Right renal pelvis (tissue), 4 donors: Measurements from ENCODE around the gene CFAP20DC. TPM values are rescaled to one million over a fixed set of nuclear protein-coding genes. Genes with fewer than 3 reads are reported as not detected.
A peak's percentile ranks its signal among the peaks of the same experiment; 100 is the strongest.

Source experiments
- DNase-seq, 4 donors: peaks; one replicate each; pipeline ENCODE4 v3.0.0-alpha.2; 2013; ENCODE audit warnings: low read depth in 4 of 4, low spot score in 3 of 4, missing footprints in 1 of 4
- polyA plus RNA-seq, 4 donors: library from polyadenylated mRNA; unstranded; fragments of 120-200 nt; gene quantifications; one replicate each; pipeline ENCODE4 v1.2.1, GENCODE V29; 2013; ENCODE audit not compliant: insufficient read length in 4 of 4

The CFAP20DC gene
- polyA plus RNA-seq, 4 donors: 3.5 to 5.3 (median 4.5) TPM

GRCh38 chr3:59027607-59028006, 22.2 kb downstream of the CFAP20DC start:
- DNase-seq: no peak

DNA sequence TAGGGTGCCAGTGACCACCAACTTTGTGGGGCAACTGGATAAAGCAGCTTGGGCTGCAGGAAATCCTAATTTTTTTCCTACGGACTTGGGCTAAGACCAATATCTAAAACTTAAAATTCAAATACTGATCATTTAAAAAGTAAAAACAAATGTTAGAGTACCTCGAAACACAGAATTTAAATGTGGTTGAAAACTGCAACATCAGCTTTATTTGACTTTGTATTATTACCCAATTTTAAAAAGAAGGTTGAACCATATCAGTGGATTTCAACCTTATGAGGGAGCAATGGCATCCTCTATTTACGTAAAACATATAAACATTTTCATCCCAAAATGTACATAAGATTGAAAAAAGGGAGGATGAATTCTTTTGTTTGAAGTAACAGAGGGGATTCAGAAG, 26.2 kb downstream of the CFAP20DC start:
- no peak for DNase-seq

GRCh38 chr3:59017617-59017984, 32.2 kb downstream of the CFAP20DC start:
- no peak for DNase-seq

DNA sequence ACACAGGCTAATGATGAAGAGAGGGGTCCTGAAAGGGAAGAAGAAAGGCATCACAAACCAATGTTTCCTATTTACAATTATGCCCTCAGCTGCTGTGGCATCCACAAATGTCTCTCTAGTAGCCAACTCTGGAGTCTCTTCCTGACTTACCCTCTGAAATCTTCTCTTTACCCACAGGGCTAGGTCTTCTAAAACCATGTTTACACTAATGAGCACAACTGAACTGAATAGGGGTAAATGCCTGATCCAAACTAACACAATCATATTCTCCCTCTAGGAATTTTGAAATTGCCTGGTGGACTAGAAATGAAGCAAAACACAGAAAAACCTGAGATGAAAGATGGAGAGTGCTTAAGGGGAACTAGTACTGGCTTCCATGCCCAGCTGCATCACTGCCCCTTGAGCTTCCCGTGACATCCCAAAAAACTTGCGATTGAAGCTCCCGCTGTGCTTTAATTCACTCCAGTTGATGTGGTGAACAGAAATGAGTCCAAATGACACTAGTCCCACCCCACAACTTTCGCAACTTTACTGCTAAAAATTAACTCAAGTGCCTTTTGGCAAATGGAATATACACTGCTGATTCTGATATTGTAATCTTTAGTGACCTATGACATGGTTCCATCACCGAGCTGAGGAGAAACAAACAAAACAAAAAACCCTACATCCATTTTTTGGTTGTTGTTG, 32.8 kb downstream of the CFAP20DC start:
- no peak for DNase-seq

DNA sequence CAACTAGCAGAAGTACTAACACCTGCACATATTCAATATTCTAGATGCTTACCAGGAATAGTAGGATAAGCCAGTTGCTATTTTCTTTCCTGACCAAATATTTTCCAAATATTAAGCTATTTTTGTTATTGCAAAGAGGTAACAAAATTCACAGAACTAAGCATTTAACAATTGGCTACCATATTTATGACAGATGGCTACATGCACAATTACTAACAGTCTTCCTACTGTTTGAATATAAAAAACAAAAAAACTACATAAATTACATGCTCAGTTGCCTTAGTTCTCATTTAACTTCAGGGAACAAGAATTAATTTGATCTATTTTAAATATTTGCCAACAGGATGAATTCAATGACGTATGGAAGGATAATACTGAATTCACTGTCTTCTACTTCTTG, 36.2 kb downstream of the CFAP20DC start:
- DNase-seq: no peak

GRCh38 chr3:59006634-59007517, 42.9 kb downstream of the CFAP20DC start:
- DNase-seq: no peak

- no peak for DNase-seq
These were observed 48.1 kb downstream of the CFAP20DC start for GRCh38 chr3:59001675-59002074.

GRCh38 chr3:58999774-59000160, 50.1 kb downstream of the CFAP20DC start:
- no peak for DNase-seq

- no peak for DNase-seq
These were observed 50.6 kb downstream of the CFAP20DC start for GRCh38 chr3:58999134-58999773.

DNA sequence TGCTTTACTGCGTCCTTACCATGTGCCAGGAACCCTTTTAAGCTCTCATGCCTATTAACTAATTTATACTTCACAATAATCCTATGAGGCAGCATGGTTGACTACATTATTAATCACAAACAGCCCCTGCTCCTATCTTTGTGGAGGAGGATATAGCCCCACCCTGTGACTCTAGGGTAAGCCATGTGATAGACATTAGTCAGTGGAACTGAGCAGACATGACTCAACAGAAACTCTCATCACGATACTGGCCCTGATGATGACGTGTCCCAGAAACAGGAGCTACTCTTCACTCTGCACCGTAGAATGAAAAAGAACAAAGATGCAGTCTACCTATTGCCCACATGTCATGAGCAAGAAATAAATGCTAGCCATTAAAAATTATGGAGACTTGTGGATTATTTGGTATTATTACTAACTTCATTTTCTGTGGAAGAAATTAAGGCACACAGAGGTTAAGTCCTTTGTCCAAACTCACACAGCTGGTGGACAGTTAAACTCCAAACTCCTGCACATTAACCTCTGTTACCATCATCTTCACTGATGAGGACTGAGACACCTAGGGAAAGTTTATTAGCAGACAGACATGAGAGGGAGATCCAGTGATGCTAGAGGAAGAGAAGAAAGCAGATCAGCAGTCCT, 51.2 kb downstream of the CFAP20DC start:
- no peak for DNase-seq

DNA sequence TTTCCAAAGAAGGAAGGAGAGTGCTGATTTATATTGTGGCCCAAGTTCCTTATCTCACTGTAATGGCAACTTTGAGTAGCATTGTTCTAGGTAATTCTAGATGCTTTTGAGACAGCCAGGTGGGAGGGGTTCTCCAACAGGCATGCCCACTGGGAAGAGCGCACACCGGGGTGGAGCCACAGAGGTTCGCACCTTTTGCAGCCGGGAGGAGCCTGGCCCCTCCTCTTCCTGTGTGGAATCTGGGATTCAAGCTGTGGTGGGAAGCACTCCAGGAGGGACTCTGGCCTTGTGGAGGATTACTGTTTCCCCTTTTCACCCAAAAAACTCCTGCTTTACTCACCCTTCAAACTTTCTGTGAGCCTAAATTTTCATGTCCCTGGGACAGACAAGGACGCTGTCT, 53.1 kb downstream of the CFAP20DC start:
- DNase-seq: no peak

DNA sequence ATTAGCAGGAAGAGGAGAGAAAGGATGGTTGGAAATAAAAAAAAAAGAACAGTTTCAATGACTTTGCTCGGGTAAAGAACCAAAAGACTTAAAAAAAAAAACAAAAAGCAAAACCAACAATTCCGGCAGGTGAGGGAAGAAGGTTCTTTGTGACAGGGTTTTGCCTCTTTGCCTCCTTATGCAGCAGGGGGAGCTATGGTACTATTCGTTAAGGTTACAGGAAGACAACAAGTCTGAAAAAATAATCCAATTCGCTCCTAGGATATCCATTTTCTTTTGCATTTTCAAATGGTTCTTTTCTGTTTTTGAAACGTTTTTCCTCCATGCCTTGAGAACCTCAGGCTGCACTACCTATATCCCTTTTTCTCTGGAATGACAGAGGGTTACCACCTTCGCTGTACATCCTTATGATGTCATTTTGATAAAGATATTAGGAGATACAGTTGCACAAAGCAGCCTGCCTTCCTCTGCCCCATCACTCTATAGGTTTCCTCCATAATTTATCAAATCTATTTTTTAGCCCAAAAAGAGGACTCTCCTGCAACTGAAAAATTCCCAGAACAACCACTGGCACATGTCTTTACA, 55.0 kb downstream of the CFAP20DC start:
- peak; percentile 31 to 52 (median 50) for DNase-seq

DNA sequence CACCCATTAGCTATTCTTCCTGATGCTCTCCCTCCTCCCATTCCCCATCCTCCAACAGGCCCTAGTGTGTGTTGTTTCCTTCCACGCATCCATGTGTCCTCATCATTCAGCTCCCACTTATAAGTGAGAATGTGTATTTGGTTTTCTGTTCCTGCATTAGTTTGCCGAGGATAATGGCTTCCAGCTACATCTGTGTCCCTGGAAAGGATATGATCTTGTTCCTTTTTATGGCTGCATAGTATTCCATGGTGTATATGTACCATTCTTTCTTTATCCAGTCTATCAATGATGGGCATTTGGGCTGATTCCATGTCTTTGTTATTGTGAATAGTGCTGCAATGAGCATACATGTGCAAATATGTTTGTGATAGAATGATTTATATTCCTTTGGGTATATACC, 56.3 kb downstream of the CFAP20DC start:
- no peak for DNase-seq

DNA sequence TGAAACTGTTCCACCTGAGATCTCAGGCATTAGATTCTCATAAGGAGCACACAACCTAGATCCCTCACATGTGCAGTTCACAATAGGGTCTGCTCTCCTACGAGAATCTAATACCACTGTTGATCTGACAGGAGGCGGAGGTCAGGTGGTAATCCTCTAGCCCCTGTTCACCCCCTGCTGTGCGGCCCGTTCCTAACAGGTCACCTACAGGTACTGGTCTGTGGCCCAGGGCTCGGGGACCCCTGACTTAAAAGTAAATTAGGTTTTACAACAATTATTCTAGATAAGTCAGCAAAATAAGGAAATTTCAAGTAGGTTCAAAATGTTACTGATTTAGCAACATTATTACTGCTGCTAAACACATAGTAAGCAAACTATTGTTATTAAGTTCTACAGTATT, 58.2 kb downstream of the CFAP20DC start:
- DNase-seq: no peak

GRCh38 chr3:58991026-58991425, 58.8 kb downstream of the CFAP20DC start:
- DNase-seq: no peak

DNA sequence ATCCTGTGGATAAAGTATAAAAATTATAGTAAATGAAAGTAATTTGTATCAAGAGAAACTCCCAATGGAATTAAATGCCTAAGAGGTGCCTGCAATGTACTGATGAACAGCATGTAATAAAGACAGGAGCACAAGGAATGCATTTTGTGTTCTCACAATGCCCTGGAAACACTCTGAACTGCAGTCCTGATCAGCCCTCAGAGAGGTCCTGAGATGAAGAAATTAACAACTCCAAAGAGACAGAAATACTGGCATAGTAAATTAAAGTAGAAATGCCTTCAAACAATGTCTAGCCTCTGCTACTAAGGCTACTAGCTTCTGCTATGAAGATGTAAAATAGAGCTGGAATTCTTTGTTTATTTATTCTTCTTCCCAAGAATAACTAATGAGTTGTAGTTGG, 59.9 kb downstream of the CFAP20DC start:
- DNase-seq: no peak

DNA sequence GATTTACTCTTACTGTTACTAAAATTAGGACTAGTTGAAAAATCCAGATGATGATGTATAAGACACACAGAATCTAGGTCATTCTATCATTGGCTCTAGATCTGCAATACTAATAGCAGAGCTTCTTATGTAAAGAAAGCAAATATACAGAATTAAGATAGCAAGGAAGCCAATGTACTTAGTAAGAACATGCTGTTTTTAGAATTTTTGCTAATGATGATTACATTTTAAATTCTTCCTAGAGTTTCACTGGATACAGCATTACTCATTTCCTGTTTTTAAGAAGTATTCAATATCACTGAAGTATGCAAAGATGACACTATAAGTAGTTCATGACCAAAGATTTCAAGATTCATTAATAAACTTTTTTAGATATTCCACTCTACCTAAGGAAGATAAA, 60.7 kb downstream of the CFAP20DC start:
- DNase-seq: no peak

GRCh38 chr3:58988041-58988440, 61.8 kb downstream of the CFAP20DC start:
- no peak for DNase-seq

DNA sequence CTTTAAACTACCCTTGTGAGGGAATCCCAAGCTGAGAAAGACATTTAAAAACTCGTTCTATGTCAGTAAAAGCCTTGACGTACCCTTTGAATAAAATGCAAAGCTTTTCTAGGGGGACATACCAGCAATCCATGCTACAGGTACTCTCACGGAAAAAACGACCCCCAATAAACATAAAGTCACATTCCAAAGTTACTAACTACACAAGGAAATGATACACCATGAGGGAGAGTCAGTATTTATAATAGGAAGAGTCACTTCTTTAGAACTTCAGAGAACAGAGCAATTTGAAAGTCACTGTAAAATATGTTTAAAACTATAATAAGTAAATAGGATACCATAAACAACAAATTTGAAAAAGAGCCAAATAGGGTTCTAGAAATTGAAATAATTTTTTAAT, 63.2 kb downstream of the CFAP20DC start:
- DNase-seq: no peak

DNA sequence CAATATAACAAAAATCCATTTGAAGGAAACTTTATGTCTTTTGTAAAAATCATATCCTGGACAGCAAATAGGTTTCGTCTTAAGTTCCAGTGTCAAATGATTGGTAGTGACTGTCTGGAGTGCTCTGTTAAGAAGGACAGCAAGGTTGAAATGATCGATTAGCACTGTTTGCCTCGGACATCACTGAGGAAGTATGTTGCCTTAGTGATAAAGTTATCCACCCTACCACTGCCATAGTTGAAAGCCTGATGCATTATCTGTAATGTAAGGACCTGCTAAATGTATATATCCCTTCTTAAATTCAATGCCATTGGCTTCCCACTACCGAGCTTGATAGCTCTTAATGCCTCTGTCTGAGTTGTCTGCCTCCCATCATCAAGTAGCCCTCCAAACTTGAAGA, 70.0 kb downstream of the CFAP20DC start:
- no peak for DNase-seq

GRCh38 chr3:58973796-58974195, 76.0 kb downstream of the CFAP20DC start:
- DNase-seq: no peak
